Measurements from ENCODE around the gene KRT37.

Gene KRT37

GRCh38 chr17:41424111-41424635 is at the start of gene KRT37:
Gene KRT37, minus strand, starts transcription at chr17:41424585. Its CDS starts 62 bp downstream, at chr17:41424523.
- no peak for DNase-seq (ENCODE audit: low spot score)

DNA sequence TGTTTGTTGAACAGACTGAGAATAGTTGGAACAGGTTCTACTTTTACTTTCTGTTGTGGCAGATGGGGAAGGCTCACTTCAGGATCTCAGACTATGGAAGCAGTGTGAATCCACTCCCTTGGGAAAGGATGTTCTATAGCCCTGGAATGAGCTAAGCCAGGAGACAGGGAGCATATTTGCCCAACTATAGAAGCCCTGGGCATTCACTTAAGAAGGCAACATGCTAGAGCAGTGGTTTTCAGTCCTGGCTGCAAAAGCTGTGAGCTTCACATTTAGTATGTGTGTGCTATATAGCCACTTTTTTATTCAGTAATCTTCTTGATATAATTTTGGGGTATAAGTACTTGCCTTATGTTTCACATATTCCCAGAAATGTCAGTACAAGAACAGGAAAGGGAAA is 44.0 kb upstream of the KRT37 start:
- DNase-seq (ENCODE audit: low spot score): no peak

GRCh38 chr17:41467561-41467960 is 43.2 kb upstream of the KRT37 start:
- DNase-seq (ENCODE audit: low spot score): no peak

- no peak for DNase-seq (ENCODE audit: low spot score)
Observed at GRCh38 chr17:41466988-41467387, 42.6 kb upstream of the KRT37 start, which contains the start of gene KRT32. Gene KRT32, minus strand, starts transcription at chr17:41467386. Its CDS starts 61 bp downstream, at chr17:41467325.

GRCh38 chr17:41464682-41465081 is 40.3 kb upstream of the KRT37 start:
- DNase-seq (ENCODE audit: low spot score): no peak

- no peak for DNase-seq (ENCODE audit: low spot score)
Observed at GRCh38 chr17:41464173-41464572, 39.8 kb upstream of the KRT37 start.

GRCh38 chr17:41463746-41464145 is 39.4 kb upstream of the KRT37 start:
- DNase-seq (ENCODE audit: low spot score): no peak

DNA sequence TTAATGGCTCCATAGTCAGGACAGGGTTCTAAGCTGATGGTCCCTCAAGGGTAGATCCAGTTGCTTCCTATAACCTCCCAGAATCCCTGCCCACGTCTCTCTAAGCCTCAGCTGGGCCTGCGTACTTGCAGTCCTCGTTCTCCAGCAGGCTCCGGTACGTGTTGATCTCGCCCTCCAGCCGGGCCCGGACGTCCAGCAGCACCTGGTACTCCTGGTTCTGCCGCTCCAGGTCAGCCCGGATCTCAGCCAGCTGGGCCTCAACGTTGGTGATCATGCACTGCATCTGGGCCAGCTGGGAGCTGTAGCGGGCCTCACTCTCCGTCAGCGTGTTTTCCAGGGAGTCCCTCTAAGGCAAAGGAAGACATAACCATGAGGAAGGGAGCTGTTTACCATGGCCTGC is 38.3 kb upstream of the KRT37 start:
- DNase-seq (ENCODE audit: low spot score): no peak

DNA sequence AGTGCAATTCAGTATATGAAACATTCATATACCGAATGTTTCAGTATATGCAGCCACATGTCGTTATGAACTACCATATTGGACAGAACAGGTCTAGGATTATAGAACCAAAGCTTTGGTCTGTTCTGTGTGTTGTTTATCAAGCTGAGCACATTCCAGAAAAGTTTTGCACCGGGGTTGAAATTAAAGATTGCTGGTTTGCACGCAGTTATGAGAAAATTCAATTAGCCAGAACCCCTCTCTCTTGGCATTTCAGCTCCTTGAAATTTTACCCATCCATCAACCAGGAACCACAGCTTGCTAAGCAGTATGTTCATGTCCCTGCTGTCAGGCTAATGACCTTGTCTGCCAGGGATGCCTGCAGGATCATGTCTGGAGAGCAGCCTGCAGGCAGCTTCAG is 33.3 kb upstream of the KRT37 start:
- DNase-seq (ENCODE audit: low spot score): no peak

- DNase-seq (ENCODE audit: low spot score): no peak
Observed at GRCh38 chr17:41456204-41456603, 31.8 kb upstream of the KRT37 start.

DNA sequence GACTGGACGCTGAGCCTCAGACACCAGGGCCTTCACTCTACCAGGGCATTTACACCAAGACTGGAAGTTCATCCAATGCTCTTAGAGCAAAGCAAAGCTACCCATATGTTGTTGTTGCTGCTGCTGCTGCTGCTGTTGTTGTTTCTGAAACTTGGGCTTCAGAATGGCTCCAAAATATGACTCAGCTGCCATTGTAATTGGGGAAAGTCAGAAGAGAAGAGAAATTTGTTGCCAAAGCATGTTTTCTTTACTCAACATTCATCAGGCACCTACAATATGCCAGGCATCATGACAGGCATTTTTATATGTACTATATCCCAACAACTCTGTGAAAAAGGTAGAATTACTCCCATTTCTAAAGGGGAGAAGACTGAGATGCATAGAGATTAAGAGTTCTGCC is 30.9 kb upstream of the KRT37 start:
- no peak for DNase-seq (ENCODE audit: low spot score)

DNA sequence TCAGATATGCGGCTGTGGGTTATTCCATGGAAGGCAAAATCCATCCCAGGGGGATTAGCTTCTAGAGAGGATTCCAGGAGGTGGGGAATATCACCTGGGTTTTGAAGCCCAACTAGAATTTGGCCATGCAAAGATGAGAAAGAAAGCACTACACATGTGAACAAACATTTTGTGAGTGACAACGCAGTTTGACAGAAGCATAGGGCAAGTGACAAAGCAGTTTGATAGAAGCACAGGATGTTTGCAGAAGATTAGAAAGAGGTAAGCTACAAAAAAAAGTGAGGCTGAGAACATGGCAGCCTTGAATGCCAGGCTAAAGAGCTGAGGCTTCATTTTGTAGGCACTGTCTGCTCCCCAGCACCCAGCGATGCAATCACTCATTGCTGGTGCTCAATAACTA is 28.7 kb upstream of the KRT37 start:
- no peak for DNase-seq (ENCODE audit: low spot score)

DNA sequence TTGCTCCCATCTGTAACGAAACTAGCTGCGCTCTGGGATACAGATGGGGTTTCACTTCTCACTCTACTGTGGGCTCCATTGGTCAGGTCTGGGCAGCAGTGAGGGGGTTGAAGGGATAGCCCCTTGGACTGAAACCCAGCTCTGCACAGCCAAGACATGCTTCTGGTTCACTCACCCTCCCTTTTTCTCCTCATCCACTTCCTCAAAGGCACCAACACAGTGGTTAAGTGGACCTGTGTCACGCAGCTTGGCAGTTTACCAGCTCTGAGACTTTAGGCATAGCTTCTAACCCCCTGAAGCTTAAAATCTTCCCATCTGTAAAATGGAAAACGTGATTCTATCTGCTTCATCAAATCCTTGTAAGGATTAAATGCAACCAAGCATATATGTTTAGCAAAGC is 27.9 kb upstream of the KRT37 start:
- DNase-seq (ENCODE audit: low spot score): no peak

- no peak for DNase-seq (ENCODE audit: low spot score)
Observed at GRCh38 chr17:41451154-41451728, 26.9 kb upstream of the KRT37 start.

GRCh38 chr17:41449008-41449407 is 24.6 kb upstream of the KRT37 start:
- DNase-seq (ENCODE audit: low spot score): no peak

GRCh38 chr17:41448506-41448905 is 24.1 kb upstream of the KRT37 start:
- no peak for DNase-seq (ENCODE audit: low spot score)

DNA sequence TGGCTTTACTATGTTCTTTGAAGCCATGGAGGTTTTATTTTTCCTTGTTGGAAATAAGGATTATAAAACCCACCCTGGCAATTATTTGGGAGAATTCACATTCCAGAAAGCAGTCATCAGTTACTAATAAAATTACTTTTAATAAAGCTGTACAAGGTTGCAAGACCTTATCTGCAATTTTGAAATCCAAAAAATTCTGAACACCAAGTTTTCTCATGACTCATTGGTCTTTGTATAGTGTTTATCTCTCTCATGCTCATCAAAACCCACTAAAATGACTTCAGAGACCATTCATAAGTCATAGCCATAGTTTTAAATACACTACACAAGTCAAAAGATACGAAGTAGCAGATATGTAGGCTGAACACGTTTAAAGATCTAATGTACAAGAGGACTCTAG is 22.4 kb upstream of the KRT37 start:
- no peak for DNase-seq (ENCODE audit: low spot score)

DNA sequence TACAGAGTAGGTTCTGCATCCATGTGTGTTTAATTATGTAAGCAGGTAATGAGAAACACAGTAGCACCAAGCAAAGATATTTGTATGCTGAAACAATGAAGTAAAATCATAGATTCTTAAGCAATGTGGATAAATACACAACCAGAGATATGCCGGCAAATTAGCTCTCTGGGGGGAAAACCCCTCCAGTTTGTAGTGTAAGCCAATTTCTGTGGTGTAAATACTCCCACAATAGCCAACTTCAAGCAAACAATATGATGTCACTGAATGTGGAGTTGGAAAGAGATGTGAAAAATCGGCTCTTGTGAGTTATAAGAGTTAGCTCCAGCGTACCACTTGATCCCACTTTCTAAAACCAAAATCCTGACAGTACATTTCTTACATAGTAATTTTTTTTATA is 20.3 kb upstream of the KRT37 start:
- DNase-seq (ENCODE audit: low spot score): no peak

DNA sequence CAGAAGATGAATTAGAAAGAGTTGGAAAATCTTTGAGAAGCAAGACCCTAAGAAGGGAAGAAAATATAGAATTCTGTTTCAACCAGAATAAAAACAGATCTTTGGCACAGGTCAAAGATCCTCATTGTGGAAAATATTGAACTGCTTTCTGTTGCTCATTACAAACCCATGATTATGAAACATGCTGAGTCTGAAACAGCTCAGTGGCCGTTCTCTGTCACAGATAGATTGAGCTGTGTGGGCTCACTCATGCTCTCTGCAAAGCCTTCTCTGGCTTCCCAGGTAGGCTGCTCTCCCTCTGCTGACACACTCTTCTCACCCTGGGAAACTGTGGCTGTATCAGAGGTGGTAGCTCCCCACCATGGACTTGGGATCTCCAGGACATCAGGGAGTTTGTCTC is 19.8 kb upstream of the KRT37 start:
- DNase-seq (ENCODE audit: low spot score): no peak

DNA sequence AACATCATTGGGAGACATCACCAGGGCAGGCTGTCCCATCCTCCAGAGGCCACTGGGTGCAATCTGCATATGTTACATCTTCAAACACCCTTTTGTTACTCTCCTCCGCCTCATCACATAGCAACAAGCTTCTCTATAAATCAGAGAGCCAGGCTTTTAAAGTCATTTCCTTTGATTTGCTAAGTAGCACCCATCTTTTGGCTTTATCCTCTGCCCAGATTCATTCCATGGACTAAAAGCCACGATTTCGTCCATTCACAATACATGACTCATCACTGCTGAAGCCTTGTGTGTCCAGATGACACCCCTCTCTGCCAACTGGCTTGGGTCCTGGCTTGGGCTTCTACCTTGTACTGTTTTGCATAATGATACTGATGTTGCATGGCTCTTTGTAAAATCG is 18.4 kb upstream of the KRT37 start:
- no peak for DNase-seq (ENCODE audit: low spot score)

- DNase-seq (ENCODE audit: low spot score): no peak
Observed at GRCh38 chr17:41440531-41441033, 16.2 kb upstream of the KRT37 start, which contains the start of gene KRT38. Gene KRT38, minus strand, starts transcription at chr17:41440983. Its CDS starts 62 bp downstream, at chr17:41440921.

- no peak for DNase-seq (ENCODE audit: low spot score)
Observed at GRCh38 chr17:41439375-41439774, 15.0 kb upstream of the KRT37 start.

- no peak for DNase-seq (ENCODE audit: low spot score)
Observed at GRCh38 chr17:41437769-41438168, 13.4 kb upstream of the KRT37 start.

DNA sequence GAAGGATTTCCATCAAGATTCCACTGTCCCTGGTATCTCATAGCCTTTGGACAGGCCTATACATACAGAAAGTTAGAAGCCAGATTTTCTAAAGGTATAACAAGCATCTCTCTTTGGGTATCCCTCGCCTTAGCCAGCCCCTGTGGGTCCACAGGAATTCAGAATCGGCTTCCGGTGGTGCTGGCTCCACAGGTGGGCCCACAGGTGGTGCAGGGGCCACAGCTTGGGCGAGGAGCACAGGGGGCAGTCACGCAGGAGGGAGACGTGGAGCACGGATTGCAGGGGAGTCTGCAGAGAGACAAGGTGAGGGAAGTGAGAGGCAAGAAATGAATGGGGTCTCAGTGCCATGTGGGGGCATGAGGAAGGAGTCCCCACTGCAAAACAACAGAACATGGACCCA is 12.9 kb upstream of the KRT37 start:
- DNase-seq (ENCODE audit: low spot score): no peak

Measured in NAMALWA (cell line).